Measurements from ENCODE around the gene EPB41. TPM values are rescaled to one million over a fixed set of nuclear protein-coding genes. Genes with fewer than 3 reads are reported as not detected.

EPB41 gene
- total and polyA plus RNA-seq, 9 of the 15 experiments (the other 6 are each of a cell fraction or from before 2014, with no cell fraction given): 3.7 to 213 (median 141) TPM

DNA sequence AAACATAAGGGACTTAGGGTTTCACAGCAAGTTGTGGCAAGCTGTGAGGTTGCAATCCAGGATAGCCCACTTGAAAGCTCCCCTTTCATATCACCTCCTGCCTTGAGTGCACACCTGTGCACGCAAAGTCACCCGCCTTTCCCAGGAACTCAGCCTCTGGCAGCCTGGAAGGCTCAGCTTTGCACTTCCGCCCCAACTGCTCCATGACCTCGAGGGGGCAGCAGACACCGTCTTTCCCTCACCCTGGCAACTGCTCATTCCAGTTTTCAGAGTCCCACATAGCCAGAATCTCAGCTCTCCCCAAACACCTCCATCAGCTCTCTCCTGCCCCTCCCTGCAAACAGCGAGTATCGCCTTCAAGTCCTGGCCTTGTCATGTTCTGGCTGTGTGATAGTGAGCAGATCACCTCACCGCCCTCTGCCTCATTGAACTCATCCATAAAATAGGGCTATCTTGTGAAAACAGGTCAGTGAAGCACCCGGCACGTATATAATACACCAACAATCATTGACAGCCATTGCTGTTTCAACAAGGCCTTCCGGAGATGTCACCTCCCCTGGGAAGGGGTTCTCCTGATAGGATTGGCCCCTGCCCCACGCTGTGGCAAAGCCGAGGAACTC lies 32.2 kb upstream of the EPB41 start (continued):
- TF ChIP-seq, protein P1, sequence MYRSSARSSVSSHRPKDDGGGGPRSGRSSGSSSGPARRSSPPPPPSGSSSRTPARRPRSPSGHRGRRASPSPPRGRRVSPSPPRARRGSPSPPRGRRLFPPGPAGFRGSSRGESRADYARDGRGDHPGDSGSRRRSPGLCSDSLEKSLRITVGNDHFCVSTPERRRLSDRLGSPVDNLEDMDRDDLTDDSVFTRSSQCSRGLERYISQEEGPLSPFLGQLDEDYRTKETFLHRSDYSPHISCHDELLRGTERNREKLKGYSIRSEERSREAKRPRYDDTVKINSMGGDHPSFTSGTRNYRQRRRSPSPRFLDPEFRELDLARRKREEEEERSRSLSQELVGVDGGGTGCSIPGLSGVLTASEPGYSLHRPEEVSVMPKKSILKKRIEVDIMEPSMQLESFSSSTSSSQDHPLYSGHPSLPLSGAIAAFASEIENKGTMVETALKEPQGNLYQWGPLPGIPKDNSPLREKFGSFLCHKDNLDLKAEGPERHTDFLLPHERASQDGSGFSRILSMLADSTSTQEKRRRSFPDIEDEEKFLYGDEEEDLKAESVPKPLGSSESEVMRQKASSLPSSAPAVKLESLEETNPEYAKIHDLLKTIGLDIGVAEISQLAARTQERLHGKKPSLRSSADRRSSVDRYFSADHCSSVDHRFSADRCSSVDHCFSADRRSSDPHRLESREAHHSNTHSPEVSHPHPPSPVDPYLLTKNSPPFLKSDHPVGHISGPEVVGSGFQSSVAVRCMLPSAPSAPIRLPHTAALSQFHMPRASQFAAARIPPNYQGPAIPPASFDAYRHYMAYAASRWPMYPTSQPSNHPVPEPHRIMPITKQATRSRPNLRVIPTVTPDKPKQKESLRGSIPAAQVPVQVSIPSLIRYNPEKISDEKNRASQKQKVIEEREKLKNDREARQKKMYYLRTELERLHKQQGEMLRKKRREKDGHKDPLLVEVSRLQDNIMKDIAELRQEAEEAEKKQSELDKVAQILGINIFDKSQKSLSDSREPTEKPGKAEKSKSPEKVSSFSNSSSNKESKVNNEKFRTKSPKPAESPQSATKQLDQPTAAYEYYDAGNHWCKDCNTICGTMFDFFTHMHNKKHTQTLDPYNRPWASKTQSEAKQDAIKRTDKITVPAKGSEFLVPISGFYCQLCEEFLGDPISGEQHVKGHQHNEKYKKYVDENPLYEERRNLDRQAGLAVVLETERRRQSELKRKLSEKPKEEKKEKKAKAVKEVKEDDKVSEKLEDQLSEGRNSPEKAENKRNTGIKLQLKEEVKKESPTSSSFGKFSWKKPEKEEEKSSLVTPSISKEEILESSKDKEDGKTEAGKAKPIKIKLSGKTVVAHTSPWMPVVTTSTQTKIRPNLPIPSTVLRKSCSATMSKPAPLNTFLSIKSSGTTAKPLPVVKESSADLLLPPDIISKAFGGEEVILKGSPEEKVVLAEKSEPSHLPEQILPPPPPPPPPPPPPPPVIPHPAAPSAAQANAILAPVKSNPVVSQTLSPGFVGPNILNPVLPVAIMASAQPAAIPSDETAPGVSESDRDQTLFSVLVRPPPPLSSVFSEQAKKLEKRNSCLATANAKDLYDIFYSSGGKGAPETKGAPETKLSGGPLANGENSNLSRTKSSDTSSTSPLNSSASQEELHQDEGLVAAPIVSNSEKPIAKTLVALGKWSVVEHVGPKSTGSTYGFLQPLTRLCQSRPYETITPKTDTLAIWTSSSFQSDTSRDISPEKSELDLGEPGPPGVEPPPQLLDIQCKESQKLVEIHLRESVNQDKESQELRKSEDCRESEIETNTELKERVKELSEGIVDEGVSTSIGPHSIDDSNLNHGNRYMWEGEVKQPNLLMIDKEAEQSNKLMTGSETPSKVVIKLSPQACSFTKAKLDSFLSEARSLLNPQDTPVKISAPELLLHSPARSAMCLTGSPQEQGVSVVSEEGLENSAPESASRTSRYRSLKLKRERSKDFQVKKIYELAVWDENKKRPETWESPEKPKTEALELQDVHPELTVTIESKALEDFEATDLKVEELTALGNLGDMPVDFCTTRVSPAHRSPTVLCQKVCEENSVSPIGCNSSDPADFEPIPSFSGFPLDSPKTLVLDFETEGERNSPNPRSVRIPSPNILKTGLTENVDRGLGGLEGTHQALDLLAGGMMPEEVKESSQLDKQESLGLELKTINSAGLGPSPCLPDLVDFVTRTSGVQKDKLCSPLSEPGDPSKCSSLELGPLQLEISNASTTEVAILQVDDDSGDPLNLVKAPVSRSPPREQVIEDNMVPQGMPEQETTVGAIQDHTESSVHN (IDR thresholded peaks at IDR 0.05; ENCODE audit: borderline replicate concordance in 1 of 2, low read depth in 1 of 2): no peak
- TF ChIP-seq POLR2AphosphoS5 (IDR thresholded peaks at IDR 0.05; ENCODE audit: control insufficient read depth, insufficient read depth, low read depth, low read length): peak; percentile 73; the same call in 1 of the 2 replicates
- TF ChIP-seq, protein P2, sequence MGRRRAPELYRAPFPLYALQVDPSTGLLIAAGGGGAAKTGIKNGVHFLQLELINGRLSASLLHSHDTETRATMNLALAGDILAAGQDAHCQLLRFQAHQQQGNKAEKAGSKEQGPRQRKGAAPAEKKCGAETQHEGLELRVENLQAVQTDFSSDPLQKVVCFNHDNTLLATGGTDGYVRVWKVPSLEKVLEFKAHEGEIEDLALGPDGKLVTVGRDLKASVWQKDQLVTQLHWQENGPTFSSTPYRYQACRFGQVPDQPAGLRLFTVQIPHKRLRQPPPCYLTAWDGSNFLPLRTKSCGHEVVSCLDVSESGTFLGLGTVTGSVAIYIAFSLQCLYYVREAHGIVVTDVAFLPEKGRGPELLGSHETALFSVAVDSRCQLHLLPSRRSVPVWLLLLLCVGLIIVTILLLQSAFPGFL (CRISPR knock-in tag; IDR thresholded peaks at IDR 0.05): no peak
- TF ChIP-seq, protein P3, sequence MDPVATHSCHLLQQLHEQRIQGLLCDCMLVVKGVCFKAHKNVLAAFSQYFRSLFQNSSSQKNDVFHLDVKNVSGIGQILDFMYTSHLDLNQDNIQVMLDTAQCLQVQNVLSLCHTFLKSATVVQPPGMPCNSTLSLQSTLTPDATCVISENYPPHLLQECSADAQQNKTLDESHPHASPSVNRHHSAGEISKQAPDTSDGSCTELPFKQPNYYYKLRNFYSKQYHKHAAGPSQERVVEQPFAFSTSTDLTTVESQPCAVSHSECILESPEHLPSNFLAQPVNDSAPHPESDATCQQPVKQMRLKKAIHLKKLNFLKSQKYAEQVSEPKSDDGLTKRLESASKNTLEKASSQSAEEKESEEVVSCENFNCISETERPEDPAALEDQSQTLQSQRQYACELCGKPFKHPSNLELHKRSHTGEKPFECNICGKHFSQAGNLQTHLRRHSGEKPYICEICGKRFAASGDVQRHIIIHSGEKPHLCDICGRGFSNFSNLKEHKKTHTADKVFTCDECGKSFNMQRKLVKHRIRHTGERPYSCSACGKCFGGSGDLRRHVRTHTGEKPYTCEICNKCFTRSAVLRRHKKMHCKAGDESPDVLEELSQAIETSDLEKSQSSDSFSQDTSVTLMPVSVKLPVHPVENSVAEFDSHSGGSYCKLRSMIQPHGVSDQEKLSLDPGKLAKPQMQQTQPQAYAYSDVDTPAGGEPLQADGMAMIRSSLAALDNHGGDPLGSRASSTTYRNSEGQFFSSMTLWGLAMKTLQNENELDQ (CRISPR knock-in tag; IDR thresholded peaks at IDR 0.05; ENCODE audit: borderline replicate concordance): no peak
- TF ChIP-seq MIER1 (IDR thresholded peaks at IDR 0.05; ENCODE audit: low read depth): no peak; the same call in 1 of the 2 replicates
- no peak for TF ChIP-seq ZNF436 (CRISPR knock-in tag; IDR thresholded peaks at IDR 0.05)
- no peak for TF ChIP-seq POLR2AphosphoS2 (IDR thresholded peaks at IDR 0.05; ENCODE audit: low read length)
- no peak for TF ChIP-seq ZNF184 (CRISPR knock-in tag; IDR thresholded peaks at IDR 0.05)
- no peak for TF ChIP-seq ZNF507 (tag; conservative IDR thresholded peaks at IDR 0.05)
- TF ChIP-seq, protein P4, sequence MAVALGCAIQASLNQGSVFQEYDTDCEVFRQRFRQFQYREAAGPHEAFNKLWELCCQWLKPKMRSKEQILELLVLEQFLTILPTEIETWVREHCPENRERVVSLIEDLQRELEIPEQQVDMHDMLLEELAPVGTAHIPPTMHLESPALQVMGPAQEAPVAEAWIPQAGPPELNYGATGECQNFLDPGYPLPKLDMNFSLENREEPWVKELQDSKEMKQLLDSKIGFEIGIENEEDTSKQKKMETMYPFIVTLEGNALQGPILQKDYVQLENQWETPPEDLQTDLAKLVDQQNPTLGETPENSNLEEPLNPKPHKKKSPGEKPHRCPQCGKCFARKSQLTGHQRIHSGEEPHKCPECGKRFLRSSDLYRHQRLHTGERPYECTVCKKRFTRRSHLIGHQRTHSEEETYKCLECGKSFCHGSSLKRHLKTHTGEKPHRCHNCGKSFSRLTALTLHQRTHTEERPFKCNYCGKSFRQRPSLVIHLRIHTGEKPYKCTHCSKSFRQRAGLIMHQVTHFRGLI (CRISPR knock-in tag; IDR thresholded peaks at IDR 0.05): no peak
